ENCODE results near the gene MYH1.
"Not testable (repeated sequence)": the region's sequence is repeated elsewhere in the genome, so short reads cannot be mapped to it uniquely, and the experiment has no call there.

The MYH1 gene

DNA sequence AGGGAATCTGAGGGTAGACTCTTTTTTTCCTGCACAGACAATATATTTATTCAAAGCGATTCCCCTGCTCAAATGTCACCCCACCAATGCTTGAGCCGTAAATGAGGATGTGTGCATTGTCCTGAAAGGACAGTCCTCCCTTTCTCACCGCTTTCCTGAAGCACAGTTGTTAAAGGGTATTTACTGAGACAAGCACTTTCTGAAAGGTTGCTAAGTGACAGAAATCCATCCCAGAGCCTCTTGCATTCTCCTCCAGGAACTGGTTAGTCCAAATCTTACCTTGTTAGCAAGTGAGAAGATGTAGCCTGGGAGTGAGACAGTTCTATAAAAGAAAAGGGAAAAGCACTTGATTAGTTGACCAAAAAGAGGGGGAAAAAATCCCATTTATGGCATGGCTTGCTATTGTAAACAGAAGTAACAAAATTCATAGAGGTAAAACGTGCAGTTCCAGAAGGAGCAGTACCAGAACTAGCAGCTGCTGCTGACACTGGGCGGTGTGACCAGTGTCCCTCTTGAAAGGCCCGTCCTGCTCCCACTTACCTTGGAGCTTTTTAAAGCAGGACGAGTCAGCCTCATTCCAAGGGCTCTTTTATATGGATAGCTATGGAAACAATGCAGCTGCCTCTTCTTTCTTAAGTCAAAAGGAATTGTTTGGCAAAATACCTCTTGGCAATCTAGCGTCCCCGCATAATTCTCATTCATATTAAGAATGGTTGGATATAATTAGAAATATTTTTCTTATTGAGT is 30.9 kb upstream of the MYH1 start, which contains the start of gene MYH2:
Gene MYH2, minus strand, starts transcription at position 563 of the 747 bp plus-strand sequence. CDS start 1,738 bp downstream, outside the sequence.
- TF ChIP-seq, protein P1, sequence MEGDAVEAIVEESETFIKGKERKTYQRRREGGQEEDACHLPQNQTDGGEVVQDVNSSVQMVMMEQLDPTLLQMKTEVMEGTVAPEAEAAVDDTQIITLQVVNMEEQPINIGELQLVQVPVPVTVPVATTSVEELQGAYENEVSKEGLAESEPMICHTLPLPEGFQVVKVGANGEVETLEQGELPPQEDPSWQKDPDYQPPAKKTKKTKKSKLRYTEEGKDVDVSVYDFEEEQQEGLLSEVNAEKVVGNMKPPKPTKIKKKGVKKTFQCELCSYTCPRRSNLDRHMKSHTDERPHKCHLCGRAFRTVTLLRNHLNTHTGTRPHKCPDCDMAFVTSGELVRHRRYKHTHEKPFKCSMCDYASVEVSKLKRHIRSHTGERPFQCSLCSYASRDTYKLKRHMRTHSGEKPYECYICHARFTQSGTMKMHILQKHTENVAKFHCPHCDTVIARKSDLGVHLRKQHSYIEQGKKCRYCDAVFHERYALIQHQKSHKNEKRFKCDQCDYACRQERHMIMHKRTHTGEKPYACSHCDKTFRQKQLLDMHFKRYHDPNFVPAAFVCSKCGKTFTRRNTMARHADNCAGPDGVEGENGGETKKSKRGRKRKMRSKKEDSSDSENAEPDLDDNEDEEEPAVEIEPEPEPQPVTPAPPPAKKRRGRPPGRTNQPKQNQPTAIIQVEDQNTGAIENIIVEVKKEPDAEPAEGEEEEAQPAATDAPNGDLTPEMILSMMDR (IDR thresholded peaks at IDR 0.05; ENCODE audit: low read depth, low read length): no peak
- DNase-seq (ENCODE audit: low read depth in 2 of 2): no peak

DNA sequence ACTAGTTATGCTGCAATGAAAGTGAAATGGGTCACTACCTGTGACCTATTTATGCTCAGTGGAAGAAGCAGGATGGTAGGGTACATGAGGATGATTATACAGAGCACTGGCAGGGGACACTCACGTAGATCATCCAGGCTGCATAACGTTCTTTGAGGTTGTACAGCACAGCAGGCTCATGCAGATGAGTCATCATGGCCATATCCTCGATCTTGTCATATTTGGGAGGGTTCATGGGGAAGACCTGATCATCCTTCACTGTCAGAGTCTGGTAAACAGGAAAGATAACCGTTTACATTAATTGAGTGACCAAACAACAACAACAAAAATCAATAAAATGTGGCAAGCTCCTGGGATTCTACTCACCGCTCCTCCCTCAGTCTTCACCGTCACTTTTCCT is 29.0 kb upstream of the MYH1 start:
- no peak for DNase-seq (ENCODE audit: low read depth in 2 of 2)
- TF ChIP-seq, protein P1 (IDR thresholded peaks at IDR 0.05; ENCODE audit: low read depth, low read length): no peak
- no peak overlapping the region for H3K4me3 ChIP-seq (replicated peaks in 1 of 2; ENCODE audit: low read depth in 2 of 2, low read length in 2 of 2)

More for the DNA sequence above, 30.9 kb upstream of the MYH1 start, which contains the start of gene MYH2:
- no peak within 1 kb of the TSS for H3K4me3 ChIP-seq (replicated peaks in 1 of 2; ENCODE audit: low read depth in 2 of 2, low read length in 2 of 2)

DNA sequence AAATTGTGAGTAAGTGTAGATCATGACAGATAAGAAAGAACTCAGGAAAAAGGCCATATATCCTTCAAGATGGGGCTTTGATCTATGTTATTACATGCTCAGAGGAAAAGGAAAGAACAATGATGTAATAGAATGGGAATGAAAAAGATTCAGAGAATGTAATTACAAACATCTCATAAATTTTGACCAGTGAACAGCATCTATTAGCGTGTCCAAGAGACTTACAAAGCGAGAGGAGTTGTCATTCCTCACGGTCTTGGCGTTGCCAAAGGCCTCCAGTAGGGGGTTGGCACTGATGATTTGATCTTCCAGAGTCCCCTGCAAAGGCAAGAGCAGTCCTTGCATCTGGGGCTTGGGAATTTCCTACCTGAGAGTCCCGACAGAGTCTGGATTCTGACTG is 25.1 kb upstream of the MYH1 start:
- DNase-seq (ENCODE audit: low read depth in 2 of 2): peak in 1 of 2 donors; percentile 15
- H3K4me3 ChIP-seq (replicated peaks in 1 of 2; ENCODE audit: low read depth in 2 of 2, low read length in 2 of 2): not testable (repeated sequence)

DNA sequence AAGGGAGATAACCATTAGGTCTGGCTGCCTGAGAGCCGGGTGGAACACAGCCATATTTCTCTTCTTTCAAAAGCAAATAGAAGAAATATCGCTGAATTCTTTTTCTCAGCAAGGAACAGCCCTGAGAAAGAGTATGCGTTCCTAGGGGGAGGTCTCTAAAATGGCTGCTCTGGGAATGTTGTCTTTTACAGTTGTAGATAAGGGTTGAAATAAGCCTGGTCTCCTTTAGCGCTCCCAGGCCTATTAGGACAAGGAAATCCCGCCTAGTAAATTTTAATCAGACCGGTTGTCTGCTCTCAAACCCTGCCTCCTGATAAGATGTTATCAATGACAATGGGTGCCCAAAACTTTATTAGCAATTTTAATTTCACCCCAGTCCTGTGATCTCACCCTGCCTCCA is 22.8 kb upstream of the MYH1 start:
- not testable (repeated sequence) for H3K4me3 ChIP-seq (replicated peaks in 1 of 2; ENCODE audit: low read depth in 2 of 2, low read length in 2 of 2)

DNA sequence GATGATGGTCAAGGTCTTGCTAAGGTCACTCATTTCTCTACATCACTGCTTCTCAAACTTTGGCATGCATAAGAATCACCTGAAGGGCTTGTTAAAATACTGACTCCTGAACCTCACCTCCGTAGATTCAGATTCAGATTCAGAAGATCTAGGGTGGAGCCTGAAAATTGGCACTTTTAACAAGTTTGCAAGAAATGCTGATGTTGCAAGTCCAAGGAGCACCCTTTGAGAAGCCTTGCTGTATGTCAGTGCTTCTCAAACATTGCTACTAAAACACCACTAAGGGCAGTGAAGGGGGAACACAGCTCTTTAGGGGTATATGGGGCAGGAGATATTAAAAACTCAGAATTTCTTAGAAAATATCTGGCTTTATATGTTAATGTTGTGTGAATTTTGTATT is 13.7 kb upstream of the MYH1 start:
- TF ChIP-seq, protein P1 (IDR thresholded peaks at IDR 0.05; ENCODE audit: low read depth, low read length): no peak

More for the DNA sequence above, 22.8 kb upstream of the MYH1 start:
- DNase-seq (ENCODE audit: low read depth in 2 of 2): not testable (repeated sequence)

DNA sequence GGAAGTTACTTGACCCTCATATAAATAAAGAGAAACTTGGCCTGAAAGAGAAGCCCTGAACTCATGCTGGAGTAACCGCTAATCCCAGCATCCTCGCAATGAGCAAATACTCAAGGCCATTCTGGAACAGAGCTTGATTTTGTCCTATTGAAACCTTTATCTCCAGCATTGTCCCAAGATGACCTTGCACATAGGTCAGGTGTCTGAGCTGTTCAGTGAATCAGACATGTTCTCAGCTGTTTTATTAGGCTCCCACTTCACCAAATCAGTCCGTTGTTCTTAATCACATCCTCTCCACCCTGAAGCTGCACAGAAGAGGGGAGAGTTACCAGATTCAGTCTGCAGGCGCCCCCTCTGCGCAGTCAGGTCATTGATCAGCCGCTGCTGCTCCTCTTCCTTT is 9.1 kb upstream of the MYH1 start:
- TF ChIP-seq, protein P1 (IDR thresholded peaks at IDR 0.05; ENCODE audit: low read depth, low read length): no peak
- H3K4me3 ChIP-seq (replicated peaks in 1 of 2; ENCODE audit: low read depth in 2 of 2, low read length in 2 of 2): no peak overlapping the region
- no peak for DNase-seq (ENCODE audit: low read depth in 2 of 2)

More for the DNA sequence above, 13.7 kb upstream of the MYH1 start:
- no peak for DNase-seq (ENCODE audit: low read depth in 2 of 2)
- H3K4me3 ChIP-seq (replicated peaks in 1 of 2; ENCODE audit: low read depth in 2 of 2, low read length in 2 of 2): no peak overlapping the region

DNA sequence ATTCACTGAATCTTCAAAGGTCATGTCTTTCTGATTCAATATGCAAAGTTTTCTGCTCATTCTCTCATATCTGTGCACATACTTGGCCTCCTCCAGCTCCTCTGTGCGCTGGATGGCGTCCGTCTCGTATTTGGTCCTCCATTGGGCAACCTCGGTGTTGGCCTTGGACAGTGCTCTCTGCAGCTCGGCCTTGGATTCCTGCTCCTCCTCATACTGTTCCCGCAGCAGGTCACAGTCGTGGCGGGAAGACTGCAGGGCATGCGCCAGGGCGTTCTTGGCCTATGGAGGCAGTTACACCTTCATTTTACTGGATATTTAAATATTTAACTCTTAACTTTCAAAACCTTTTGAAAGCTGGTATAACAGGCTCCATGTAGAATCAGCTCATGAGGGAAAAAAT is 8.2 kb upstream of the MYH1 start:
- TF ChIP-seq, protein P1 (IDR thresholded peaks at IDR 0.05; ENCODE audit: low read depth, low read length): no peak
- no peak overlapping the region for H3K4me3 ChIP-seq (replicated peaks in 1 of 2; ENCODE audit: low read depth in 2 of 2, low read length in 2 of 2)
- no peak for DNase-seq (ENCODE audit: low read depth in 2 of 2)

DNA sequence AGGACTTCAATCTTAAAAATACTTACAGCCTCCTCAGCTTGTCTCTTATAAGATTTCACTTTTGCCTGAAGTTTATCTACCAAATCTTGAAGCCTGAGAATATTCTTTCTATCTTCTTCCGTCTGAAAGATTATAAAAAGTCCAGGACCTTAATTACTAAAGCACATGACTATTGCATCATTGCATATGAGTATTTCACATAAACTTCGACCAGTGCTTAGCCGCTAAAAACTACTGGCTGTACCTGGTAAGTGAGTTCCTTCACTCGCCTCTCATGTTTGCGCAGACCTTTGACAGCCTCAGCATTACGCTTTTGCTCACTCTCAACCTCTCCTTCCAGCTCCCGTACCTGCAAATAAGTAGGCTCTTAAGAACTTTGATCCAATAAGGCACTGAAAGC is 4.7 kb upstream of the MYH1 start:
- DNase-seq (ENCODE audit: low read depth in 2 of 2): no peak
- H3K4me3 ChIP-seq (replicated peaks in 1 of 2; ENCODE audit: low read depth in 2 of 2, low read length in 2 of 2): no peak overlapping the region
- TF ChIP-seq, protein P1 (IDR thresholded peaks at IDR 0.05; ENCODE audit: low read depth, low read length): no peak

Data from cardiac fibroblast (primary cell).